HL-60 (cell line): ENCODE results near the gene ERRFI1.

Experiments used
- DNase-seq, 2 experiments: peaks; one replicate each; pipeline ENCODE4 v3.0.0-alpha.2; 2010 to 2020; ENCODE audit warnings: low read depth in 1 of 2, low spot score in 1 of 2
- H3K27ac ChIP-seq: fragments of 250-450 bp; sonication (Bioruptor Pico); replicated peaks from 2 replicates; pipeline ENCODE4 v1.5.1; 2020; ENCODE audit warnings: mild to moderate bottlenecking, moderate library complexity
- H3K27me3 ChIP-seq: fragments of 250-450 bp; sonication (Bioruptor Pico); 2 replicates; pipeline ENCODE4 v1.5.1; 2021; ENCODE audit warnings: mild to moderate bottlenecking, moderate library complexity; ENCODE audit not compliant: insufficient read depth, poor library complexity, severe bottlenecking
- H3K4me3 ChIP-seq: replicated peaks from 2 replicates; pipeline ENCODE4 v1.5.1; 2011; ENCODE audit warnings: mild to moderate bottlenecking, control low read depth, low read length; ENCODE audit not compliant: insufficient read depth
- CTCF ChIP-seq: IDR thresholded peaks from one replicate; pipeline ENCODE4 v1.5.1; 2011; ENCODE audit warnings: low read length, control low read depth, inconsistent platforms; ENCODE audit not compliant: insufficient read depth
- GABPA ChIP-seq: IDR thresholded peaks from 2 replicates; pipeline ENCODE4 v1.6.1; 2012; ENCODE audit warnings: low read depth
- POLR2AphosphoS5 ChIP-seq: IDR thresholded peaks from 2 replicates; pipeline ENCODE4 v1.6.1; 2012; ENCODE audit warnings: low read depth
- REST ChIP-seq: IDR thresholded peaks from 2 replicates; pipeline ENCODE4 v1.6.1; 2012; ENCODE audit warnings: low read depth; ENCODE audit not compliant: insufficient replicate concordance
- SPI1 ChIP-seq: IDR thresholded peaks from 2 replicates; pipeline ENCODE4 v1.6.1; 2012; ENCODE audit warnings: low read depth, mild to moderate bottlenecking, borderline replicate concordance

ERRFI1 gene

GRCh38 chr1:8027748-8028570 is 1.9 kb upstream of the ERRFI1 start:
- DNase-seq: no peak
- TF ChIP-seq REST (no peak), GABPA (no peak), CTCF (no peak), SPI1 (no peak), POLR2AphosphoS5 (no peak)
- Histone ChIP-seq H3K4me3 (no peak overlapping the region), H3K27me3 (peaks cover 24% of the 10 kb centered on the region), H3K27ac (no peak overlapping the region)

- H3K27ac ChIP-seq: no peak overlapping the region
- TF ChIP-seq GABPA (no peak), REST (no peak), SPI1 (no peak), CTCF (no peak)
- H3K4me3 ChIP-seq: no peak overlapping the region
- DNase-seq: no peak
- peaks cover 31% of the 10 kb centered on the region for H3K27me3 ChIP-seq
Measured at GRCh38 chr1:8026976-8027747, 1.1 kb upstream of the ERRFI1 start.

GRCh38 chr1:8025671-8026144 is 401 bp downstream of the ERRFI1 start:
- no peak for TF ChIP-seq CTCF
- no peak for TF ChIP-seq REST
- TF ChIP-seq GABPA: no peak
- TF ChIP-seq POLR2AphosphoS5: no peak
- TF ChIP-seq SPI1: no peak
- Histone ChIP-seq H3K27me3 (peaks cover 34% of the 10 kb centered on the region), H3K27ac (no peak overlapping the region), H3K4me3 (peak overlapping the region; percentile 30)
- no peak for DNase-seq
